Activated B cell treated with CpG ODN at 0.5 μM for 24 hours (primary cell): ENCODE measurements around the gene JTB. TPM values are rescaled to one million over a fixed set of nuclear protein-coding genes. Genes with fewer than 3 reads are reported as not detected.

Experiments
- ATAC-seq: fragments of 200-7000 bp; cut with Tn5 transposase; one replicate; pipeline ENCODE4 v1.10.0; 2021; ENCODE audit warnings: low read depth, mild to moderate bottlenecking, moderate library complexity
- CTCF ChIA-PET: fragments of 350-600 bp; sonication (Branson Sonifier 250); formaldehyde crosslinking; loops from one replicate; lab custom pipeline; 2021; ENCODE audit warnings: antibody characterized with exemption; lab: Charles Lee
- POLR2A ChIA-PET: fragments of 350-600 bp; sonication (Branson Sonifier 250); formaldehyde crosslinking; loops from one replicate; lab custom pipeline; 2021; ENCODE audit warnings: antibody characterized with exemption; lab: Charles Lee
- DNase-seq: peaks from one replicate; pipeline ENCODE4 v3.0.0; 2022
- H3K27ac Mint-ChIP-seq: one replicate; pipeline ENCODE4 v1.8.0; 2020; ENCODE audit warnings: mixed read lengths
- H3K27me3 Mint-ChIP-seq: one replicate; pipeline ENCODE4 v1.8.0; 2021; ENCODE audit warnings: mixed read lengths
- H3K36me3 Mint-ChIP-seq: one replicate; pipeline ENCODE4 v1.8.0; 2021; ENCODE audit warnings: low read depth, mixed read lengths
- H3K4me1 Mint-ChIP-seq: one replicate; pipeline ENCODE4 v1.8.0; 2021; ENCODE audit warnings: mixed read lengths
- H3K4me3 Mint-ChIP-seq: one replicate; pipeline ENCODE4 v1.8.0; 2020; ENCODE audit warnings: mild to moderate bottlenecking, mixed read lengths
- H3K9me3 Mint-ChIP-seq: one replicate; pipeline ENCODE4 v1.8.0; 2020; ENCODE audit warnings: mixed read lengths
- CTCF ChIP-seq: fragments of 200-600 bp; IDR thresholded peaks from one replicate; pipeline ENCODE4 v1.8.0; 2022; ENCODE audit warnings: antibody characterized with exemption, mild to moderate bottlenecking
- intact Hi-C: fragments of 100-400 bp; cut with micrococcal nuclease; formaldehyde crosslinking; loops from one replicate; pipeline ENCODE4 v1.15.1; 2024
- total RNA-seq: library from RNA; stranded (reverse); gene quantifications from 2 replicates; pipeline ENCODE4 v1.2.3, GENCODE V29; 2022

JTB gene
- total RNA-seq, 1 donor from 2014 or later: 137 TPM

- intact Hi-C loops: loop anchor here (1.0 to 5.0 kb wide), 3 partner anchors 21 to 663 kb away; partner anchors contain the start of gene ADAR
- DNase-seq (no peak), ATAC-seq (no peak)
- peak overlapping the region; percentile 90 for H3K4me3 Mint-ChIP-seq
- no peak for TF ChIP-seq CTCF
- peaks cover 61% of the 10 kb centered on the region for H3K4me1 Mint-ChIP-seq
- H3K9me3 Mint-ChIP-seq: no peaks in the 10 kb centered on the region
- H3K36me3 Mint-ChIP-seq: peaks cover 79% of the 10 kb centered on the region
- H3K27ac Mint-ChIP-seq: peak overlapping the region; percentile 96
- POLR2A ChIA-PET: interaction anchor here (0.8 to 5.8 kb wide), 32 partner anchors 10 to 1228 kb away, joined by 3 to 234 read pairs (median 8); partner anchors contain the start of genes CHTOP, CREB3L4, CRTC2 and GATAD2B
- no peaks in the 10 kb centered on the region for H3K27me3 Mint-ChIP-seq
- CTCF ChIA-PET: interaction anchor here (0.8 to 4.0 kb wide), 9 partner anchors 19 to 147 kb away, joined by 3 to 46 read pairs (median 8); partner anchors contain the start of genes CREB3L4, RAB13 and SLC39A1
Observed at GRCh38 chr1:153944827-153945117, 32.7 kb downstream of the JTB start.

- ChIA-PET POLR2A (interaction anchor here (0.6 to 5.8 kb wide), 32 partner anchors 9 to 1229 kb away, joined by 3 to 234 read pairs (median 8); partner anchors contain the start of genes CHTOP, CREB3L4, CRTC2 and GATAD2B), CTCF (interaction anchor here (0.8 to 4.0 kb wide), 7 partner anchors 19 to 123 kb away, joined by 4 to 46 read pairs (median 13); partner anchors contain the start of genes CREB3L4, RAB13 and SLC39A1)
- H3K27ac Mint-ChIP-seq: peak overlapping the region; percentile 96
- peak overlapping the region; percentile 90 for H3K4me3 Mint-ChIP-seq
- no peaks in the 10 kb centered on the region for H3K9me3 Mint-ChIP-seq
- DNase-seq (no peak), ATAC-seq (no peak)
- TF ChIP-seq CTCF: no peak
- H3K4me1 Mint-ChIP-seq: peaks cover 57% of the 10 kb centered on the region
- no peaks in the 10 kb centered on the region for H3K27me3 Mint-ChIP-seq
- H3K36me3 Mint-ChIP-seq: peaks cover 81% of the 10 kb centered on the region
- intact Hi-C loops: no loop called here
Observed at GRCh38 chr1:153944005-153944826, 33.3 kb downstream of the JTB start.

DNA sequence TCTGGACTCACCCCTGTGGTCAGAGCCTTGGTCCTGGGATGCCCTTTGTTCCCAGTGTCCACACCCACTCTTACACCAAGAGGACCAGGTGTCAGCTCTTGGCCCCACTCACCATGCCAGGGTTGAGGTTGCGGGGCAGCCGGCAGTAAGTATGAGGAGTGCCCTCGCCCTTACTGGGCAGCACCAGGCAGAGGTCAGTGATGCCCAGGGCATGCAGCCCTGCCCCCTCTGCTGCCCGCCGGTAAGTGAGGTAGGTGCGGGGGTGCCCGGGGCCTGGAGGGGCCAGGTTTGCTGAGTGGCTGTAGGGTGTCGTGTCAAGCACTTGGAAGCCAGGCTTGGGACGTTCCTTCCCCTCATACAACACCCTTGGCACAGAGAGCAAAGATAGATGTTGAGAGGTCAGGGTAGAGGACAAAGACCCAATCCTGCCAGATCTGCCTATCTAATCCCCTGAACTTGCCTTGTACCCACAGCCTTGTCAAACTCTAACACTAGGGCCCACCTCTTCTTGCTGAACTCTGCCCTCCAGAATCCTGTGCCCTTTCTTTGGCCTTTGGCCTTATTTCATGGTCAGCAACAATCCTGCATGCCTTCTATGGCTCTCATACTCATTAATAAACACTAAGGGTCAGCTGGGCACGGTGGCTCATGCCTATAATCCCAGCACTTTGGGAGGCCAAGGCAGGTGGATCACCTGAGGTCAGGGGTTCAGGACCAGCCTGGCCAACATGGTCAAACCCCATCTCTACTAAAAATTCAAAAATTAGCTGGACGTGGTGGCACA is 34.5 kb downstream of the JTB start:
- no peak for DNase-seq
- peaks cover 77% of the 10 kb centered on the region for H3K36me3 Mint-ChIP-seq
- no peak for ATAC-seq
- peaks cover 46% of the 10 kb centered on the region for H3K4me1 Mint-ChIP-seq
- CTCF ChIA-PET: no interaction called here
- H3K27ac Mint-ChIP-seq: peak overlapping the region; percentile 30
- no peak for TF ChIP-seq CTCF
- intact Hi-C loops: no loop called here
- POLR2A ChIA-PET: interaction anchor here (0.6 to 5.8 kb wide), 8 partner anchors 14 to 286 kb away, joined by 3 to 181 read pairs (median 4); partner anchors contain the start of genes CREB3L4, CRTC2, GATAD2B and JTB
- H3K27me3 Mint-ChIP-seq: no peaks in the 10 kb centered on the region
- H3K9me3 Mint-ChIP-seq: no peaks in the 10 kb centered on the region
- H3K4me3 Mint-ChIP-seq: no peak overlapping the region

GRCh38 chr1:153941826-153942725 is 35.4 kb downstream of the JTB start:
- DNase-seq (no peak), ATAC-seq (no peak)
- peak overlapping the region; percentile 18 for H3K27ac Mint-ChIP-seq
- peaks cover 78% of the 10 kb centered on the region for H3K36me3 Mint-ChIP-seq
- H3K27me3 Mint-ChIP-seq: no peaks in the 10 kb centered on the region
- intact Hi-C loops: no loop called here
- TF ChIP-seq CTCF: no peak
- no peaks in the 10 kb centered on the region for H3K9me3 Mint-ChIP-seq
- ChIA-PET CTCF (no interaction called here), POLR2A (interaction anchor here (0.8 to 5.4 kb wide), 4 partner anchors 17 to 25 kb away, joined by 3 to 181 read pairs (median 8); partner anchors contain the start of genes CREB3L4, CRTC2 and GATAD2B)
- peaks cover 39% of the 10 kb centered on the region for H3K4me1 Mint-ChIP-seq
- H3K4me3 Mint-ChIP-seq: no peak overlapping the region
